Right lobe of liver (tissue), 4 donors: ENCODE data around the gene SHOC2.

ENCODE experiments used
- CTCF ChIP-seq, 4 donors: fragments of 200-600 bp in 3 of 4; fragments of 450-650 bp in 1 of 4; IDR thresholded peaks; one replicate each; pipeline versions ENCODE4 v1.5.1 to v1.8.0; 2016 to 2022; ENCODE audit warnings: antibody characterized with exemption in 4 of 4, mild to moderate bottlenecking in 2 of 4
- POLR2A ChIP-seq: fragments of 450-650 bp; IDR thresholded peaks from one replicate; pipeline ENCODE4 v1.6.1; 2017; ENCODE audit warnings: antibody characterized with exemption, mild to moderate bottlenecking
- donor health status: DM: no; HTN: no; CAD: no.
- donor health status: DM: no; HTN: no; CAD: no.
- donor health status: DM: no; HTN: yes; CAD: no.

DNA sequence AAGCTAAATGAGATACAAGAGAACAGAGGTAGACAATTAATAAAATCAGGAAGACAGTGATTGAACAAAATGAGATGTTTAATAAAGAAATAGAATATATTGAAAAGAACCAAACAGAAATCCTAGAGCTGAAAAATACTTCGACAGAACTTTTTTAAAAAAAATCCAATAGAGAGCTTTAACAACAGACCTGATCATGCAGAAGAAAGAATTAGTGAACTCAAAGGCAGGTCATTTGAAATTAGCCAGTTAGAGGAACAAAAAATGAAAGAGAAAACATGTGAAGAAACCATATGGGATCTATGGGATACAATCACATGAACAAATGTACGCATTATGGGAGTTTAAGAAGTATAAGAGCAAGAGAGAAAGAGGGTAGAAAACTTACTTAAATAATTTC lies 120.1 kb downstream of the SHOC2 start:
- TF ChIP-seq CTCF (IDR thresholded peaks at IDR 0.05) = no peak
- TF ChIP-seq POLR2A = no peak
